Mesenchymal stem cell (in vitro differentiated cells and primary cell): ENCODE data around the gene NLK.
"Not testable (repeated sequence)": the region's sequence is repeated elsewhere in the genome, so short reads cannot be mapped to it uniquely, and the experiment has no call there.

Source experiments
- DNase-seq: peaks from one replicate; pipeline ENCODE4 v3.0.0-alpha.2; 2013
- H2AFZ ChIP-seq: one replicate; pipeline ENCODE4 v1.6.1; 2013; ENCODE audit warnings: low read depth, mild to moderate bottlenecking, control low read depth, inconsistent platforms, low read length, moderate library complexity
- H2AK5ac ChIP-seq: 2 replicates; pipeline ENCODE4 v1.6.1; 2013; ENCODE audit warnings: low read length, moderate library complexity, mild to moderate bottlenecking, inconsistent platforms; ENCODE audit not compliant: severe bottlenecking
- H2BK120ac ChIP-seq: one replicate; pipeline ENCODE4 v1.6.1; 2013; ENCODE audit warnings: low read depth, mild to moderate bottlenecking, inconsistent platforms, low read length, moderate library complexity
- H2BK12ac ChIP-seq, 2 experiments: one replicate each; pipeline ENCODE4 v1.6.1; 2013; ENCODE audit warnings: inconsistent platforms in 2 of 2, low read length in 2 of 2, mild to moderate bottlenecking in 2 of 2, moderate library complexity in 2 of 2, control low read depth in 1 of 2
- H2BK15ac ChIP-seq: one replicate; pipeline ENCODE4 v1.6.1; 2013; ENCODE audit warnings: mild to moderate bottlenecking, low read depth, inconsistent platforms; ENCODE audit not compliant: poor library complexity, severe bottlenecking
- H2BK5ac ChIP-seq: 2 replicates; pipeline ENCODE4 v1.6.1; 2013; ENCODE audit warnings: low read depth, mild to moderate bottlenecking, low read length, control low read depth, inconsistent platforms; ENCODE audit not compliant: poor library complexity, severe bottlenecking
- H3K14ac ChIP-seq, 2 experiments: one replicate each; pipeline ENCODE4 v1.6.1; 2013; ENCODE audit warnings: inconsistent platforms in 2 of 2, low read length in 2 of 2, control low read depth in 1 of 2, mild to moderate bottlenecking in 1 of 2, moderate library complexity in 1 of 2
- H3K18ac ChIP-seq, 2 experiments: one replicate each; pipeline ENCODE4 v1.6.1; 2013; ENCODE audit warnings: inconsistent platforms in 2 of 2, low read length in 2 of 2, control low read depth in 1 of 2, low read depth in 1 of 2, mild to moderate bottlenecking in 1 of 2
- H3K23ac ChIP-seq, 2 experiments: one replicate each; pipeline ENCODE4 v1.6.1; 2013; ENCODE audit warnings: inconsistent platforms in 2 of 2, low read length in 2 of 2, mild to moderate bottlenecking in 2 of 2, moderate library complexity in 2 of 2, control low read depth in 1 of 2
- H3K27ac ChIP-seq: 2 replicates; pipeline ENCODE4 v1.5.1; 2013; ENCODE audit warnings: mild to moderate bottlenecking, moderate library complexity, low read length, control low read depth, inconsistent platforms; ENCODE audit not compliant: poor library complexity, severe bottlenecking
- H3K27me3 ChIP-seq, 2 experiments: 2 replicates each; pipeline versions ENCODE4 v1.6.1 to v1.7.0; 2013; ENCODE audit warnings: low read length in 2 of 2, mild to moderate bottlenecking in 2 of 2, moderate library complexity in 2 of 2, control low read depth in 1 of 2, inconsistent platforms in 1 of 2; ENCODE audit not compliant: control insufficient read depth in 1 of 2, insufficient read depth in 1 of 2
- H3K36me3 ChIP-seq, 2 experiments: 2 replicates each; pipeline versions ENCODE4 v1.6.1 to v1.7.0; 2013; ENCODE audit warnings: low read length in 2 of 2, control low read depth in 1 of 2, inconsistent platforms in 1 of 2, low read depth in 1 of 2, mild to moderate bottlenecking in 1 of 2; ENCODE audit not compliant: insufficient read depth in 2 of 2, control insufficient read depth in 1 of 2
- H3K4ac ChIP-seq, 2 experiments: one replicate each; pipeline ENCODE4 v1.6.1; 2013; ENCODE audit warnings: inconsistent platforms in 2 of 2, low read length in 2 of 2, mild to moderate bottlenecking in 2 of 2, moderate library complexity in 2 of 2, control low read depth in 1 of 2, low read depth in 1 of 2
- H3K4me1 ChIP-seq: 2 replicates; pipeline ENCODE4 v1.6.1; 2013; ENCODE audit warnings: low read depth, low read length, control low read depth; ENCODE audit not compliant: control insufficient read depth, insufficient read depth
- H3K4me2 ChIP-seq: 2 replicates; pipeline ENCODE4 v1.6.1; 2013; ENCODE audit warnings: low read length, mild to moderate bottlenecking, inconsistent platforms; ENCODE audit not compliant: poor library complexity, severe bottlenecking
- H3K4me3 ChIP-seq, 2 experiments: 2 replicates each; pipeline versions ENCODE4 v1.5.1 to v1.7.0; 2013; ENCODE audit warnings: low read length in 2 of 2, mild to moderate bottlenecking in 2 of 2, control low read depth in 1 of 2, low read depth in 1 of 2; ENCODE audit not compliant: insufficient read depth in 1 of 2
- H3K79me1 ChIP-seq: replicated peaks from 2 replicates; pipeline ENCODE4 v1.6.1; 2013; ENCODE audit warnings: mild to moderate bottlenecking, control low read depth, low read length, inconsistent platforms; ENCODE audit not compliant: poor library complexity, severe bottlenecking
- H3K9ac ChIP-seq: 2 replicates; pipeline ENCODE4 v1.7.0; 2013; ENCODE audit warnings: mild to moderate bottlenecking, low read length, moderate library complexity
- H3K9me3 ChIP-seq: 2 replicates; pipeline ENCODE4 v1.7.0; 2013; ENCODE audit warnings: mild to moderate bottlenecking, low read length; ENCODE audit not compliant: control insufficient read depth
- H4K8ac ChIP-seq: one replicate; pipeline ENCODE4 v1.6.1; 2013; ENCODE audit warnings: inconsistent platforms, mild to moderate bottlenecking, low read length, moderate library complexity
- H4K91ac ChIP-seq: one replicate; pipeline ENCODE4 v1.6.1; 2013; ENCODE audit warnings: mild to moderate bottlenecking, low read length, inconsistent platforms
- WGBS: methylation state at CpG from one replicate; pipeline ENCODE4 v1.1.7; 2013; ENCODE audit warnings: mixed read lengths; 5-methylcytosine and 5-hydroxymethylcytosine counted together

Gene NLK

GRCh38 chr17:28030386-28030785 lies 12.1 kb upstream of the NLK start:
- no peaks in the 10 kb centered on the region for H3K27me3 ChIP-seq
- H3K9ac ChIP-seq, result no peak overlapping the region
- H3K14ac ChIP-seq, result no peak overlapping the region
- DNase-seq, result no peak
- no peak overlapping the region for H3K4me2 ChIP-seq
- no peak overlapping the region for H2BK5ac ChIP-seq
- H2BK120ac ChIP-seq, result no peak overlapping the region
- peaks cover 3% of the 10 kb centered on the region for H3K4me1 ChIP-seq
- no peak overlapping the region for H3K4ac ChIP-seq
- no peaks in the 10 kb centered on the region for H3K79me1 ChIP-seq
- no peak overlapping the region for H4K91ac ChIP-seq
- no peak overlapping the region for H4K8ac ChIP-seq
- no peak overlapping the region for H3K27ac ChIP-seq
- H3K36me3 ChIP-seq, result no peaks in the 10 kb centered on the region
- H2AK5ac ChIP-seq, result no peak overlapping the region
- H2BK12ac ChIP-seq, result no peak overlapping the region
- H2AFZ ChIP-seq, result no peak overlapping the region
- H3K18ac ChIP-seq, result no peak overlapping the region
- no peak overlapping the region for H3K23ac ChIP-seq
- H3K9me3 ChIP-seq, result no peaks in the 10 kb centered on the region
- H3K4me3 ChIP-seq, result no peak overlapping the region
- no peak overlapping the region for H2BK15ac ChIP-seq
- 85% methylated on average over 2 of the region's 3 CpGs for WGBS

GRCh38 chr17:28031174-28031573 lies 11.3 kb upstream of the NLK start:
- Histone ChIP-seq H3K14ac (no peak overlapping the region), H3K4me2 (no peak overlapping the region), H2BK120ac (no peak overlapping the region), H2BK5ac (no peak overlapping the region), H2BK12ac (no peak overlapping the region), H4K8ac (no peak overlapping the region), H3K23ac (no peak overlapping the region), H3K79me1 (no peaks in the 10 kb centered on the region), H3K4ac (no peak overlapping the region), H3K4me3 (no peak overlapping the region), H3K4me1 (peaks cover 3% of the 10 kb centered on the region), H2AFZ (no peak overlapping the region), H3K9me3 (no peaks in the 10 kb centered on the region), H3K27me3 (no peaks in the 10 kb centered on the region), H3K18ac (no peak overlapping the region), H2AK5ac (no peak overlapping the region), H3K36me3 (no peaks in the 10 kb centered on the region), H2BK15ac (no peak overlapping the region), H3K27ac (no peak overlapping the region), H4K91ac (no peak overlapping the region), H3K9ac (no peak overlapping the region)
- WGBS, result 84% methylated on average over 5 of the region's 6 CpGs
- no peak for DNase-seq

- no peak overlapping the region for H4K8ac ChIP-seq
- no peak overlapping the region for H3K18ac ChIP-seq
- no peak overlapping the region for H3K14ac ChIP-seq
- H3K9ac ChIP-seq, result no peak overlapping the region
- peaks cover 3% of the 10 kb centered on the region for H3K4me1 ChIP-seq
- H3K4me2 ChIP-seq, result no peak overlapping the region
- H3K4ac ChIP-seq, result no peak overlapping the region
- H3K27me3 ChIP-seq, result no peaks in the 10 kb centered on the region
- no peak overlapping the region for H2AK5ac ChIP-seq
- no peak overlapping the region for H2BK5ac ChIP-seq
- WGBS, result 62% methylated on average over 8 of the region's 8 CpGs
- H3K36me3 ChIP-seq, result no peaks in the 10 kb centered on the region
- no peak overlapping the region for H2BK120ac ChIP-seq
- no peak overlapping the region for H3K23ac ChIP-seq
- peak; percentile 61 for DNase-seq
- no peak overlapping the region for H3K27ac ChIP-seq
- H2AFZ ChIP-seq, result peak overlapping the region; percentile 58
- H3K79me1 ChIP-seq, result no peaks in the 10 kb centered on the region
- no peak overlapping the region for H3K4me3 ChIP-seq
- no peaks in the 10 kb centered on the region for H3K9me3 ChIP-seq
- no peak overlapping the region for H4K91ac ChIP-seq
- no peak overlapping the region for H2BK12ac ChIP-seq
- no peak overlapping the region for H2BK15ac ChIP-seq
Observed at GRCh38 chr17:28033972-28034714, 8.3 kb upstream of the NLK start.

- H3K4me3 ChIP-seq, H3K14ac ChIP-seq, H3K4me2 ChIP-seq, H3K4me1 ChIP-seq, H3K27ac ChIP-seq, H4K91ac ChIP-seq, H3K9me3 ChIP-seq, H2BK5ac ChIP-seq, H3K23ac ChIP-seq, H3K79me1 ChIP-seq, H3K27me3 ChIP-seq, H2BK15ac ChIP-seq, H2AK5ac ChIP-seq, H4K8ac ChIP-seq, H2BK12ac ChIP-seq, H3K4ac ChIP-seq, H2AFZ ChIP-seq, H2BK120ac ChIP-seq, H3K18ac ChIP-seq, DNase-seq, H3K36me3 ChIP-seq, H3K9ac ChIP-seq: not testable (repeated sequence)
- WGBS, result 75% methylated on average over 2 of the region's 4 CpGs
Observed at GRCh38 chr17:28035452-28035851, 7.0 kb upstream of the NLK start.
